Ammon's horn (tissue), 1 donor: ENCODE measurements around the gene FAM177A1.

Experiments
- DNase-seq: peaks from one replicate; pipeline ENCODE4 v3.0.0-alpha.2; 2016; ENCODE audit warnings: low spot score

Gene FAM177A1

DNA sequence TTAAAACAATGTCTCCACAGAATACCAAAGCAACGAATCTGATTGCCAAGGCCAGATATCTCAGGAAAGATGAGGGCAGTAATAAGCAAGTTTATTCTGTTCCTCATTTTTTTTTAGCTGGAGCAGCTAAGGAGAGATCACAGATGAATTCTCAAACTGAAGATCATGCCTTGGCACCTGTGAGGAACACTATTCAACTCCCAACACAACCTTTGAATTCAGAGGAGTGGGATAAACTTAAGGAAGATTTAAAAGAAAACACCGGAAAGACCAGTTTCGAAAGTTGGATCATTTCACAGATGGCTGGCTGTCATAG is 77.3 kb downstream of the FAM177A1 start:
- DNase-seq, result no peak

DNA sequence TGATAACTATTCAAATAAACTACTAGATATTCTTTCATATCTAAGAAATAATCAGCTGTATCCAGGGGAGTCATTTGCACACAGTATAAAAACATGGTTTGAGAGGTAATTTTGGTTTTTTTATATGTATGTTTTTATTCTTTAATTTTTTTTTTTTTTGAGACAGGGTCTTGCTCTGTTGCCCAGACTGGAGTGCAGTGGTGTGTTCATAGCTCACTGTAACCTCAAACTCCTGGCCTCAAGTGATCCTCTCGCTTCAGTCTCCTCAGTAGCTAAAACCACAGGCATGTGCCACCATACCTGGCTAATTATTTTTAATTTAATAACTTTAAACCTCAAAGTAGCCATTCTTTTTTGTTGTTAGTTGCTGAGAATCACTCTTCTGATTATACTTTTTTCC is 78.1 kb downstream of the FAM177A1 start:
- DNase-seq, result no peak
